ENCODE data around the gene XIAP.

GRCh38 chrX:123817288-123817894 is 42.5 kb upstream of the XIAP start:
- TF ChIP-seq POLR2A (IDR thresholded peaks at IDR 0.05) (no peak), CTCF (IDR thresholded peaks at IDR 0.05) (no peak), POLR2AphosphoS5 (IDR thresholded peaks at IDR 0.05) (no peak)

Measured in transverse colon (tissue), 4 donors.